Vagina (tissue), 2 donors: ENCODE measurements around the gene NEU4. TPM values are rescaled to one million over a fixed set of nuclear protein-coding genes. Genes with fewer than 3 reads are reported as not detected.

Experiments
- DNase-seq, 2 donors: peaks; one replicate each; pipeline ENCODE4 v3.0.0-alpha.2; 2017; ENCODE audit errors: extremely low spot score in 2 of 2
- H3K27ac ChIP-seq: fragments of 200-600 bp; sonication (generic); one replicate; pipeline ENCODE4 v1.5.1; 2019
- H3K27me3 ChIP-seq: fragments of 200-600 bp; sonication (generic); one replicate; pipeline ENCODE4 v1.5.1; 2019
- H3K36me3 ChIP-seq, 2 donors: fragments of 200-600 bp; sonication (generic); one replicate each; pipeline ENCODE4 v1.5.1; 2017 to 2019
- H3K4me1 ChIP-seq: fragments of 200-600 bp; sonication (generic); one replicate; pipeline ENCODE4 v1.5.1; 2019
- H3K4me3 ChIP-seq, 2 donors: fragments of 200-600 bp; sonication (generic); 1 replicate in 1 of 2; 2 replicates in 1 of 2; pipeline ENCODE4 v1.5.1; 2016 to 2019
- H3K9me3 ChIP-seq: fragments of 200-600 bp; sonication (generic); one replicate; pipeline ENCODE4 v1.5.1; 2019
- CTCF ChIP-seq, 3 experiments: fragments of 450-650 bp in 2 of 3; fragments of 200-600 bp in 1 of 3; sonication (generic) in 1 of 3; IDR thresholded peaks; one replicate each; pipeline ENCODE4 v1.5.1; 2017 to 2019; ENCODE audit warnings: antibody characterized with exemption in 3 of 3, mild to moderate bottlenecking in 2 of 3, moderate library complexity in 2 of 3
- POLR2A ChIP-seq, 2 donors: fragments of 450-650 bp; IDR thresholded peaks; one replicate each; pipeline ENCODE4 v1.6.1; 2017; ENCODE audit warnings: antibody characterized with exemption in 2 of 2, mild to moderate bottlenecking in 2 of 2, moderate library complexity in 2 of 2
- POLR2AphosphoS5 ChIP-seq, 2 donors: sonication (generic); formaldehyde crosslinking; IDR thresholded peaks; one replicate each; pipeline ENCODE4 v1.9.0; 2017; ENCODE audit warnings: antibody characterized with exemption in 2 of 2, mild to moderate bottlenecking in 2 of 2, low read depth in 1 of 2; ENCODE audit not compliant: insufficient read depth in 1 of 2
- intact Hi-C: fragments of 100-400 bp; cut with DNase I; formaldehyde crosslinking; loops from one replicate; pipeline ENCODE4 v1.15.1; 2023
- total RNA-seq: library from RNA; depleted of rRNA; stranded (reverse); fragments of >200 nt; gene quantifications from one replicate; pipeline ENCODE4 v1.2.3, GENCODE V29; 2016

The NEU4 gene
- total RNA-seq, 1 donor from 2014 or later = not detected

- no peaks in the 10 kb centered on the region for H3K9me3 ChIP-seq
- no peaks in the 10 kb centered on the region for H3K27me3 ChIP-seq
- H3K27ac ChIP-seq = no peak overlapping the region
- peak in 1 of 2 donors; percentile 81 for DNase-seq
- no peaks in the 10 kb centered on the region for H3K36me3 ChIP-seq
- intact Hi-C loops = no loop called here
- H3K4me1 ChIP-seq = no peaks in the 10 kb centered on the region
- TF ChIP-seq POLR2AphosphoS5 (IDR thresholded peaks at IDR 0.05; ENCODE audit: insufficient read depth in 1 of 2, low read depth in 1 of 2) = no peak
- TF ChIP-seq POLR2A (IDR thresholded peaks at IDR 0.05) = no peak
- no peak for TF ChIP-seq CTCF (IDR thresholded peaks at IDR 0.05)
- H3K4me3 ChIP-seq = no peak overlapping the region
Observed at GRCh38 chr2:241811952-241812729, 3.1 kb downstream of the NEU4 start.

- H3K4me1 ChIP-seq = no peaks in the 10 kb centered on the region
- TF ChIP-seq POLR2A (IDR thresholded peaks at IDR 0.05) = no peak
- TF ChIP-seq CTCF (IDR thresholded peaks at IDR 0.05) = no peak
- TF ChIP-seq POLR2AphosphoS5 (IDR thresholded peaks at IDR 0.05; ENCODE audit: insufficient read depth in 1 of 2, low read depth in 1 of 2) = no peak
- no peak overlapping the region for H3K4me3 ChIP-seq
- no peaks in the 10 kb centered on the region for H3K27me3 ChIP-seq
- H3K27ac ChIP-seq = no peak overlapping the region
- intact Hi-C loops = no loop called here
- no peaks in the 10 kb centered on the region for H3K9me3 ChIP-seq
- H3K36me3 ChIP-seq = no peaks in the 10 kb centered on the region
- peak in 1 of 2 donors; percentile 80 for DNase-seq
Observed at GRCh38 chr2:241812730-241813643, 4.0 kb downstream of the NEU4 start.

- intact Hi-C loops = no loop called here
- TF ChIP-seq CTCF (IDR thresholded peaks at IDR 0.05) (no peak), POLR2A (IDR thresholded peaks at IDR 0.05) (no peak), POLR2AphosphoS5 (IDR thresholded peaks at IDR 0.05; ENCODE audit: insufficient read depth in 1 of 2, low read depth in 1 of 2) (no peak)
- no peak for DNase-seq
- Histone ChIP-seq H3K27me3 (no peaks in the 10 kb centered on the region), H3K27ac (no peak overlapping the region), H3K36me3 (no peaks in the 10 kb centered on the region), H3K4me1 (no peaks in the 10 kb centered on the region), H3K4me3 (no peak overlapping the region), H3K9me3 (no peaks in the 10 kb centered on the region)
Observed at GRCh38 chr2:241813644-241814392, 4.8 kb downstream of the NEU4 start.

- H3K27me3 ChIP-seq = no peaks in the 10 kb centered on the region
- no peaks in the 10 kb centered on the region for H3K9me3 ChIP-seq
- no peak overlapping the region for H3K27ac ChIP-seq
- no peak for TF ChIP-seq POLR2A (IDR thresholded peaks at IDR 0.05)
- TF ChIP-seq CTCF (IDR thresholded peaks at IDR 0.05) = no peak
- no peak for TF ChIP-seq POLR2AphosphoS5 (IDR thresholded peaks at IDR 0.05; ENCODE audit: insufficient read depth in 1 of 2, low read depth in 1 of 2)
- DNase-seq = no peak
- intact Hi-C loops = no loop called here
- H3K4me1 ChIP-seq = no peaks in the 10 kb centered on the region
- no peaks in the 10 kb centered on the region for H3K36me3 ChIP-seq
- H3K4me3 ChIP-seq = no peak overlapping the region
Observed at GRCh38 chr2:241814393-241814642, 5.3 kb downstream of the NEU4 start.
